Endothelial cell of umbilical vein (primary cell): Measurements from ENCODE around the gene IPPK.

Experiments used
- EZH2 ChIP-seq: IDR thresholded peaks from 2 replicates; pipeline ENCODE4 v1.6.1; 2012; ENCODE audit warnings: borderline replicate concordance, low read depth, mild to moderate bottlenecking, moderate library complexity, low read length, inconsistent platforms; ENCODE audit not compliant: severe bottlenecking
- JUN ChIP-seq: IDR thresholded peaks from 2 replicates; pipeline ENCODE4 v1.6.1; 2011; ENCODE audit warnings: borderline replicate concordance, low read depth; ENCODE audit not compliant: insufficient read length, insufficient read depth
- MYC ChIP-seq: IDR thresholded peaks from one replicate; pipeline ENCODE4 v1.6.1; 2011; ENCODE audit warnings: mild to moderate bottlenecking, low read depth, low read length
- POLR2A ChIP-seq: IDR thresholded peaks from 2 replicates; pipeline ENCODE4 v1.6.1; 2012; ENCODE audit warnings: low read depth, mild to moderate bottlenecking, control low read depth, low read length
- POLR2AphosphoS5 ChIP-seq: IDR thresholded peaks from 2 replicates; pipeline ENCODE4 v1.6.1; 2012; ENCODE audit warnings: low read depth, mild to moderate bottlenecking, control low read depth, low read length, moderate library complexity; ENCODE audit not compliant: insufficient read depth
- TF ChIP-seq, protein P1 (sequence below), 2 donors: IDR thresholded peaks; 1 replicate in 1 of 2; 2 replicates in 1 of 2; pipeline ENCODE4 v1.5.1; 2011; ENCODE audit warnings: low read length in 2 of 2, mild to moderate bottlenecking in 2 of 2, moderate library complexity in 2 of 2, control low read depth in 1 of 2, inconsistent platforms in 1 of 2, low read depth in 1 of 2; ENCODE audit not compliant: insufficient read depth in 1 of 2; ENCODE audit errors: extremely low read depth in 1 of 2

DNA sequence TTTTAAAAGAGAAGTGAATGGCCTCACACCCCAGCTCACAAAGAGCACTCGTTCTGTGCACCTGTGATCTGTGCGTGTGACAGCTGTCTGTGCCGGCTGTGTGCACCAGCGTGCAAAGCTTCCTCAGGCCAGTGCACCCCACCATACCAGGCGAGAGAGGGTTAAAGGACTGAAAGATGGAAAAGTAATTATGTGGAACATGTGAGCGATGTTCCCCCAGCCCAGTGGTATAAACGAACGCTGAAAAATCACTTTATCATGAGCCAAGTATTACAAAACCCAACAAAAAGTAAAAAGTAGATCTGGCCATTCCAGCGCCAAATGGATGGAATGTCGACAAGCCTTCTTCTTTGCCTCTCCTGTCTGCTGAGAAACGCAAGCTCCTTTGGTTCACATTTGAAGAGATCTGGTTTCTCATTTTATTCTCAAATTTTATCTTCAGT is 53.7 kb downstream of the IPPK start:
- TF ChIP-seq POLR2A: no peak
- no peak for TF ChIP-seq JUN
- TF ChIP-seq, protein P1, sequence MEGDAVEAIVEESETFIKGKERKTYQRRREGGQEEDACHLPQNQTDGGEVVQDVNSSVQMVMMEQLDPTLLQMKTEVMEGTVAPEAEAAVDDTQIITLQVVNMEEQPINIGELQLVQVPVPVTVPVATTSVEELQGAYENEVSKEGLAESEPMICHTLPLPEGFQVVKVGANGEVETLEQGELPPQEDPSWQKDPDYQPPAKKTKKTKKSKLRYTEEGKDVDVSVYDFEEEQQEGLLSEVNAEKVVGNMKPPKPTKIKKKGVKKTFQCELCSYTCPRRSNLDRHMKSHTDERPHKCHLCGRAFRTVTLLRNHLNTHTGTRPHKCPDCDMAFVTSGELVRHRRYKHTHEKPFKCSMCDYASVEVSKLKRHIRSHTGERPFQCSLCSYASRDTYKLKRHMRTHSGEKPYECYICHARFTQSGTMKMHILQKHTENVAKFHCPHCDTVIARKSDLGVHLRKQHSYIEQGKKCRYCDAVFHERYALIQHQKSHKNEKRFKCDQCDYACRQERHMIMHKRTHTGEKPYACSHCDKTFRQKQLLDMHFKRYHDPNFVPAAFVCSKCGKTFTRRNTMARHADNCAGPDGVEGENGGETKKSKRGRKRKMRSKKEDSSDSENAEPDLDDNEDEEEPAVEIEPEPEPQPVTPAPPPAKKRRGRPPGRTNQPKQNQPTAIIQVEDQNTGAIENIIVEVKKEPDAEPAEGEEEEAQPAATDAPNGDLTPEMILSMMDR (IDR thresholded peaks at IDR 0.05; ENCODE audit: extremely low read depth in 1 of 2, insufficient read depth in 1 of 2, low read depth in 1 of 2, low read length in 2 of 2): no peak
- no peak for TF ChIP-seq EZH2
- no peak for TF ChIP-seq POLR2AphosphoS5
- TF ChIP-seq MYC: no peak
